Heart right ventricle (tissue), 16 donors: ENCODE measurements around the gene MUTYH. TPM values are rescaled to one million over a fixed set of nuclear protein-coding genes. Genes with fewer than 3 reads are reported as not detected.

ENCODE experiments used
- ATAC-seq, 8 donors: fragments of 200-7000 bp; cut with Tn5 transposase; one replicate each; pipeline ENCODE4 v1.9.1; 2020; ENCODE audit warnings: mild to moderate bottlenecking in 8 of 8, moderate library complexity in 8 of 8, moderate number of reproducible peaks in 1 of 8
- DNase-seq, 2 donors: peaks; one replicate each; pipeline ENCODE4 v3.0.0-alpha.2; 2020
- H3K27ac ChIP-seq, 10 donors: fragments of 200-600 bp; sonication (generic) in 2 of 10; one replicate each; pipeline versions ENCODE4 v1.5.0 to v1.8.0; 2020 to 2022; ENCODE audit warnings: mild to moderate bottlenecking in 3 of 10
- H3K27me3 ChIP-seq, 7 donors: fragments of 200-600 bp; one replicate each; pipeline ENCODE4 v1.8.0; 2021 to 2022; ENCODE audit warnings: mild to moderate bottlenecking in 2 of 7
- H3K36me3 ChIP-seq, 9 donors: fragments of 200-600 bp; sonication (generic) in 1 of 9; one replicate each; pipeline versions ENCODE4 v1.5.0 to v1.8.0; 2020 to 2022; ENCODE audit warnings: mild to moderate bottlenecking in 2 of 9
- H3K4me1 ChIP-seq, 9 donors: fragments of 200-600 bp; sonication (generic) in 1 of 9; one replicate each; pipeline versions ENCODE4 v1.5.0 to v1.8.0; 2020 to 2022; ENCODE audit warnings: mild to moderate bottlenecking in 4 of 9
- H3K4me3 ChIP-seq, 10 donors: fragments of 200-600 bp; sonication (generic) in 2 of 10; one replicate each; pipeline versions ENCODE4 v1.5.0 to v1.8.0; 2020 to 2022; ENCODE audit warnings: mild to moderate bottlenecking in 7 of 10, moderate library complexity in 2 of 10
- H3K9me3 ChIP-seq, 11 donors: fragments of 200-600 bp in 10 of 11; sonication (generic) in 2 of 11; one replicate each; pipeline versions ENCODE4 v1.5.0 to v1.8.0; 2013 to 2022; ENCODE audit warnings: mild to moderate bottlenecking in 2 of 11, control low read depth in 1 of 11, moderate library complexity in 1 of 11
- WGBS, 2 donors: extraction: QIAGEN DNeasy Blood & Tissue Kit; methylation state at CpG; one replicate each; pipeline ENCODE4 v1.1.7; 2013; ENCODE audit warnings: inconsistent platforms in 1 of 2; 5-methylcytosine and 5-hydroxymethylcytosine counted together
- intact Hi-C, 10 donors: fragments of 100-400 bp; cut with DNase I; formaldehyde crosslinking; loops; one replicate each; pipeline versions ENCODE4 v1.11.1 to v1.14.2; 2022
- polyA plus RNA-seq, 2 donors: library from polyadenylated mRNA; stranded (reverse); fragments of 200-250 nt; gene quantifications; one replicate each; pipeline ENCODE4 v1.2.3, GENCODE V29; 2013
- total RNA-seq, 10 donors: library from RNA; stranded (reverse); fragmentation: NEBNext Ultra II Directional in 3 of 10; extraction: Animal tissue kit (Norgen Biotek cat#: 25700) in 3 of 10; gene quantifications; one replicate each; pipeline versions ENCODE4 v1.2.1 to v1.2.4, GENCODE V29; 2021 to 2023
- TF ChIP-seq, protein P1 (sequence below), 9 donors: fragments of 200-600 bp; sonication (generic) in 2 of 9; IDR thresholded peaks; one replicate each; pipeline versions ENCODE4 v1.5.0 to v1.8.0; 2021 to 2022; ENCODE audit warnings: antibody characterized with exemption in 9 of 9, mild to moderate bottlenecking in 5 of 9, moderate library complexity in 1 of 9
- donor health status: Arrhythmogenic right ventricular cardiomyopathy.
- donor health status: ischemic (EF 13 %, LVEDD 7.1; RV severe dilation, severe dysfunction).
- donor health status: healthy with polysubstance abuse.
- donor health status: DM: no; HTN: yes; CAD: no.
- donor health status: DM: no; HTN: no; CAD: no.
- donor health status: ischemic (EF 25% LVEDD 6.9; RV normal size, moderate dysfunction).
- donor health status: ischemic (EF 25% LVEDD 5.7; RV mildly dilated, moderate dysfunction).
- donor health status: healthy.
- donor health status: DM: yes; HTN: yes; CAD: no.
- donor health status: Ischemic cardiomyopathy.
- donor health status: ischemic (EF 35%, LVEDD 5.7; RV mildly dilated, moderate dysfunction).
- donor health status: nonischemic (EF 11% LVEDD 7.7; RV severe dilation, severe dysfunction).
- donor health status: DM: yes; HTN: yes; CAD: no.
- donor health status: PGD.
- donor health status: ischemic (EF 29% LVEDD 5.4; RV normal size, mild dysfunction).
- donor health status: nonischemic (EF 23%, LVEDD 6.1; RV moderate dilation, normal function).

Gene MUTYH
- total and polyA plus RNA-seq, 12 donors = 6.0 to 20.3 (median 9.4) TPM

DNA sequence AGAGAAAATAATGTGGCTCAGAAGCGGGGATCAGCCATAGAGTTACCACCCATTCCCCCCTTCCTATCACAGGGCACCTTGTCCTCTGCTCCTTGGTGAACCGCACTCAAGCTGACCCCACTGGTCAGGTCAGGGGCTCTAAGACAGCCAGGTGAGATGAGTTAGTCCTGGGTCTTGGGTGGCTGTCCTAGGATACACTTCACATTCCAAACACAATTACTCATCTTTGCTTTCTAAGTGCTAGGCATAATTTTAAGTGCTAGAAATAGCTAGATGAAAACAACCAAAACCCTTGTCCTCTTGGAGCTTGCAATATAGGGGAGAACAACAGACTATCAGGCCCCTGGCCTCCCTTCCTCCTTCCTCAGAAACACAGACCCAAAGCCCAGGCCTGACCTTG is 7.8 kb upstream of the MUTYH start:
- ATAC-seq (no peak), DNase-seq (no peak)
- Histone ChIP-seq H3K36me3 (peaks cover 0 to 39% (median 17%) of the 10 kb centered on the region in 9 donors), H3K9me3 (no peaks in the 10 kb centered on the region), H3K4me3 (no peak overlapping the region), H3K27ac (peak overlapping the region in 8 of 10 donors; percentile 44 to 82 (median 64)), H3K27me3 (no peaks in the 10 kb centered on the region), H3K4me1 (peaks cover 8 to 34% (median 21%) of the 10 kb centered on the region in 9 donors)
- intact Hi-C loops = no loop called here
- TF ChIP-seq, protein P1, sequence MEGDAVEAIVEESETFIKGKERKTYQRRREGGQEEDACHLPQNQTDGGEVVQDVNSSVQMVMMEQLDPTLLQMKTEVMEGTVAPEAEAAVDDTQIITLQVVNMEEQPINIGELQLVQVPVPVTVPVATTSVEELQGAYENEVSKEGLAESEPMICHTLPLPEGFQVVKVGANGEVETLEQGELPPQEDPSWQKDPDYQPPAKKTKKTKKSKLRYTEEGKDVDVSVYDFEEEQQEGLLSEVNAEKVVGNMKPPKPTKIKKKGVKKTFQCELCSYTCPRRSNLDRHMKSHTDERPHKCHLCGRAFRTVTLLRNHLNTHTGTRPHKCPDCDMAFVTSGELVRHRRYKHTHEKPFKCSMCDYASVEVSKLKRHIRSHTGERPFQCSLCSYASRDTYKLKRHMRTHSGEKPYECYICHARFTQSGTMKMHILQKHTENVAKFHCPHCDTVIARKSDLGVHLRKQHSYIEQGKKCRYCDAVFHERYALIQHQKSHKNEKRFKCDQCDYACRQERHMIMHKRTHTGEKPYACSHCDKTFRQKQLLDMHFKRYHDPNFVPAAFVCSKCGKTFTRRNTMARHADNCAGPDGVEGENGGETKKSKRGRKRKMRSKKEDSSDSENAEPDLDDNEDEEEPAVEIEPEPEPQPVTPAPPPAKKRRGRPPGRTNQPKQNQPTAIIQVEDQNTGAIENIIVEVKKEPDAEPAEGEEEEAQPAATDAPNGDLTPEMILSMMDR (IDR thresholded peaks at IDR 0.05) = no peak
- WGBS, 2 donors = 91 to 100% methylated on average over 2 of the region's 2 CpGs

DNA sequence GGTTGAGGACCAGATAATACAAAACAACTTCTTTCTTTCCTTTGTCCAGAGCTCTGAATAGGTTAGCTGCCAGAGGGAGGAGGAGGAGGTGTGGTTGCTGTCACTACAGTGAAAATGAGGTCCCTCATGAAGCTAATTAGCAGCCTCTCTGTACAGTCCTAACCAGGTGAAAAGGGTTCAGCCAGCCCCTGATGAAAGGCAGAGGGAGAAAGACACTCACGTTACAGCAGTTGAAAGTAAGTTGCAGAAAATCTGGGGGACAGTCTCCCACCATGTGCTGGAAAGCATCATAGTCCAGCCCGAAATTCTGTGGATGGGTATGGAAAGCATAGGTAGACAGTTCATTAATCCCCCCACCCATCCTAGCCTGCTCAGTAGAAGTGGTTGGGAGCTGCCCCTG is 6.2 kb upstream of the MUTYH start:
- Histone ChIP-seq H3K27ac (no peak overlapping the region), H3K27me3 (no peaks in the 10 kb centered on the region), H3K36me3 (peaks cover 0 to 55% (median 30%) of the 10 kb centered on the region in 9 donors), H3K9me3 (no peaks in the 10 kb centered on the region), H3K4me3 (no peak overlapping the region), H3K4me1 (peaks cover 8 to 42% (median 28%) of the 10 kb centered on the region in 9 donors)
- intact Hi-C loops = no loop called here
- TF ChIP-seq, protein P1 (IDR thresholded peaks at IDR 0.05) = no peak
- ATAC-seq (no peak), DNase-seq (no peak)
- WGBS, 2 donors = 89 to 90% methylated on average over 2 of the region's 2 CpGs

DNA sequence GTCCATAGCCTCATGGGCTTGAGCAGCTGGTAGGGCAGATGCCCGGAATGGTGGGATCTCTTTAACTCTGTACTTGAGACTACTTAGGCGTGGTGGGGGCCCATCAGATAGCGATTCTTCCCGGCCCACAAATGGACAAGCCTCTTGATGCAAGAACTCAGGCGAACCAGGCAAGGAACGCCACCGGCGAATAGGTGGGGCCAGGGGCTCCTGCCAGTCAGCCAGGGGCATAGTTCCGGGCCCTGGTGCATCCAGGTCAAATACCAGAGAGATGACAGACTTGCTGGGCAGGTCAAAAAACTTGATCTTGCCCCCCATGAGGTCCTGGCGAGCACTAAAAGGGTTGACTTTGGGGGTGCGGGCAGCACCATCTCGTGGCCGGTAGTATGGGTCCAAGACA is 4.8 kb upstream of the MUTYH start:
- Histone ChIP-seq H3K36me3 (peaks cover 0 to 57% (median 30%) of the 10 kb centered on the region in 9 donors), H3K27me3 (no peaks in the 10 kb centered on the region), H3K4me3 (no peak overlapping the region), H3K27ac (no peak overlapping the region), H3K9me3 (no peaks in the 10 kb centered on the region), H3K4me1 (peaks cover 14 to 47% (median 38%) of the 10 kb centered on the region in 9 donors)
- ATAC-seq = no peak
- DNase-seq = no peak
- WGBS, 2 donors = 97% methylated on average over 13 of the region's 13 CpGs
- intact Hi-C loops = no loop called here
- TF ChIP-seq, protein P1 (IDR thresholded peaks at IDR 0.05) = no peak

DNA sequence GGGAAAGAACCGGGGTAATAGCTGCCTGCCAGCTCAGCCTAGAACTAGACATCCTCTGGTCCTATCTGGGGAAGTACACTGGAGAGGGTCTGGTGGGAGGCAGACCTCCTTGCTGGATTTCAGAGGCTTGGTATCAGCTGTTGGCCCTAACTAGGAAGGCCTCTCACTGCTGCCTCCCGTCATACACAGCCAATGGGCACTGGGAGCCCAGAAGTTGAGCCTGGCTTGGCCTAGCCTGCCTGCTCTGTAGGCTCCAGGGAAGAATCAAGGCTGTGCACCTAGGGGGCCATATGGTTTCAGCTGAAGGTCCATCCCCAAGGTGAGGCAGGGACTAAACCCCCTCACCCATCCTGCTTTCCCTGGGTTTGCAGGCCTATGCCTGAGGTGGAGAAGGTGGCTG is 4.3 kb upstream of the MUTYH start:
- 93 to 98% methylated on average over 2 of the region's 2 CpGs for WGBS, 2 donors

More for the DNA sequence above, 4.3 kb upstream of the MUTYH start:
- TF ChIP-seq, protein P1 (IDR thresholded peaks at IDR 0.05) = no peak
- ATAC-seq (no peak), DNase-seq (no peak)
- Histone ChIP-seq H3K36me3 (peaks cover 0 to 57% (median 30%) of the 10 kb centered on the region in 9 donors), H3K9me3 (no peaks in the 10 kb centered on the region), H3K27me3 (no peaks in the 10 kb centered on the region), H3K4me3 (no peak overlapping the region), H3K27ac (no peak overlapping the region), H3K4me1 (peaks cover 14 to 44% (median 36%) of the 10 kb centered on the region in 9 donors)
- intact Hi-C loops = no loop called here
